ENCODE data around the gene HABP2. TPM values are rescaled to one million over a fixed set of nuclear protein-coding genes. Genes with fewer than 3 reads are reported as not detected.

The HABP2 gene
- polyA plus RNA-seq, 3 donors, result not detected

DNA sequence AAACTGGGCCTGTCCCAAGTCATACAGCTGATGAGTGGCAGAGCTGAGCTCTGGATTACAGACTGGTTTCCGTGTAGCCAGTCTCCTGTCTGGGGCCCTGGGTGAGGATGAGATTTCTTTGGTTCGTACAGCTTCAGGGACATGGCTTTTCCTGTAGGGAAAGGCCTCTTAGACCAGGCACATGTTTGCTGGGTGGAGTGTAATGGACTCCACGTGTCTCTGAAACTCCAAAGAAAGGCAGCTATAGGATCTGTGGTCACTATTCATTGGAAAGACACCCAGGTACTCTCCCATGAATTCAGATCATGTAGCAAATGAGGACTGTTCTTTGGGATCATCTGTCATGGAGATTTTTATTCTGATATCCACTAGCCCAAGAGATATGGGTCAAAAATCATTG lies 2.4 kb downstream of the HABP2 start:
- intact Hi-C loops (cut with micrococcal nuclease), result no loop called here
- Mint-ChIP-seq H3K27ac (no peak overlapping the region), H3K9me3 (peaks cover 0 to 1% (median 0%) of the 10 kb centered on the region in 7 donors), H3K4me1 (peaks cover 4% of the 10 kb centered on the region), H3K4me3 (no peak overlapping the region), H3K27me3 (ENCODE audit: low read depth in 3 of 3) (peaks cover 10 to 17% (median 12%) of the 10 kb centered on the region in 3 donors), H3K36me3 (no peaks in the 10 kb centered on the region)
- no peaks in the 10 kb centered on the region for H3K36me3 ChIP-seq (replicated peaks in 1 of 2; ENCODE audit: control insufficient read depth in 1 of 2, insufficient read depth in 2 of 2, low read length in 2 of 2)
- 96% methylated on average over 3 of the region's 3 CpGs for WGBS (ENCODE audit: insufficient coverage)
- H3K9ac ChIP-seq (ENCODE audit: insufficient read depth, low read length, poor library complexity, severe bottlenecking), result no peak overlapping the region
- peaks cover 0 to 10% of the 10 kb centered on the region in 2 donors for H3K27me3 ChIP-seq (ENCODE audit: control insufficient read depth in 2 of 2, insufficient read depth in 2 of 2, low read length in 2 of 2)
- H3K4me2 ChIP-seq (replicated peaks; ENCODE audit: extremely low read depth, low read length, poor library complexity, severe bottlenecking), result no peak overlapping the region
- no peaks in the 10 kb centered on the region for H3K79me2 ChIP-seq (ENCODE audit: insufficient read depth, low read length)
- no peaks in the 10 kb centered on the region for H3K4me1 ChIP-seq (ENCODE audit: control insufficient read depth in 1 of 2, insufficient read depth in 2 of 2, low read length in 2 of 2)
- H2AFZ ChIP-seq (ENCODE audit: insufficient read depth, low read depth, low read length, poor library complexity, severe bottlenecking), result no peak overlapping the region
- H3K4me3 ChIP-seq (replicated peaks in 1 of 3; ENCODE audit: low read depth in 2 of 3, low read length in 3 of 3), result no peak overlapping the region
- no peaks in the 10 kb centered on the region for H3K9me3 ChIP-seq (replicated peaks in 1 of 2; ENCODE audit: control insufficient read depth in 1 of 2, insufficient read depth in 1 of 2, low read length in 2 of 2)
- no peak for DNase-seq
- TF ChIP-seq, protein P1, sequence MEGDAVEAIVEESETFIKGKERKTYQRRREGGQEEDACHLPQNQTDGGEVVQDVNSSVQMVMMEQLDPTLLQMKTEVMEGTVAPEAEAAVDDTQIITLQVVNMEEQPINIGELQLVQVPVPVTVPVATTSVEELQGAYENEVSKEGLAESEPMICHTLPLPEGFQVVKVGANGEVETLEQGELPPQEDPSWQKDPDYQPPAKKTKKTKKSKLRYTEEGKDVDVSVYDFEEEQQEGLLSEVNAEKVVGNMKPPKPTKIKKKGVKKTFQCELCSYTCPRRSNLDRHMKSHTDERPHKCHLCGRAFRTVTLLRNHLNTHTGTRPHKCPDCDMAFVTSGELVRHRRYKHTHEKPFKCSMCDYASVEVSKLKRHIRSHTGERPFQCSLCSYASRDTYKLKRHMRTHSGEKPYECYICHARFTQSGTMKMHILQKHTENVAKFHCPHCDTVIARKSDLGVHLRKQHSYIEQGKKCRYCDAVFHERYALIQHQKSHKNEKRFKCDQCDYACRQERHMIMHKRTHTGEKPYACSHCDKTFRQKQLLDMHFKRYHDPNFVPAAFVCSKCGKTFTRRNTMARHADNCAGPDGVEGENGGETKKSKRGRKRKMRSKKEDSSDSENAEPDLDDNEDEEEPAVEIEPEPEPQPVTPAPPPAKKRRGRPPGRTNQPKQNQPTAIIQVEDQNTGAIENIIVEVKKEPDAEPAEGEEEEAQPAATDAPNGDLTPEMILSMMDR (IDR thresholded peaks at IDR 0.05), result no peak
- no peak overlapping the region for H3K27ac ChIP-seq (ENCODE audit: low read depth in 1 of 2, low read length in 2 of 2)
- no peaks in the 10 kb centered on the region for H4K20me1 ChIP-seq (ENCODE audit: insufficient read depth, low read length)

DNA sequence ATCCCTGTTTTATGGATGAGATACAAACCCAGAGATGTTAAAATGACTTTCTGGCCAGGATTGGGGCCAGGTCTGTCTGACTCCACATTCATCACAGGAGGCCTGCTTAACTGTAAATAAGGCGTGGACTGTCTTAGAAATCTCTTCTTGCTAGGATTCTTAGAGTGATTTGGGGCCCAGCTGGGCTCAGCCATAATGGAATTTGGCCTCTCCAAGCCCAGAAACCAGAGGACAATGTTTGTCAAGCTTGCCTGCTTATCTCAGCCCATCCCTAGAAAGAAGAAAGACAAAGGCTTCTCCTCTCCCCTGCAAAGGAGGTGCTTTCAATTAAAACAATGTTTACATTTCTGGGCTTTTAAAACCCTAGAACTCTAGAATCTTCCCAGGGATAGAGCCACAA lies 2.9 kb downstream of the HABP2 start:
- Histone ChIP-seq H3K27me3 (ENCODE audit: control insufficient read depth in 2 of 2, insufficient read depth in 2 of 2, low read length in 2 of 2) (peaks cover 0 to 10% of the 10 kb centered on the region in 2 donors), H3K9me3 (replicated peaks in 1 of 2; ENCODE audit: control insufficient read depth in 1 of 2, insufficient read depth in 1 of 2, low read length in 2 of 2) (no peaks in the 10 kb centered on the region), H2AFZ (ENCODE audit: insufficient read depth, low read depth, low read length, poor library complexity, severe bottlenecking) (no peak overlapping the region), H3K27ac (ENCODE audit: low read depth in 1 of 2, low read length in 2 of 2) (no peak overlapping the region), H3K36me3 (replicated peaks in 1 of 2; ENCODE audit: control insufficient read depth in 1 of 2, insufficient read depth in 2 of 2, low read length in 2 of 2) (no peaks in the 10 kb centered on the region), H3K4me3 (replicated peaks in 1 of 3; ENCODE audit: low read depth in 2 of 3, low read length in 3 of 3) (no peak overlapping the region), H3K4me2 (replicated peaks; ENCODE audit: extremely low read depth, low read length, poor library complexity, severe bottlenecking) (no peak overlapping the region), H3K4me1 (ENCODE audit: control insufficient read depth in 1 of 2, insufficient read depth in 2 of 2, low read length in 2 of 2) (no peaks in the 10 kb centered on the region), H3K79me2 (ENCODE audit: insufficient read depth, low read length) (no peaks in the 10 kb centered on the region), H4K20me1 (ENCODE audit: insufficient read depth, low read length) (no peaks in the 10 kb centered on the region), H3K9ac (ENCODE audit: insufficient read depth, low read length, poor library complexity, severe bottlenecking) (no peak overlapping the region)
- Mint-ChIP-seq H3K27ac (no peak overlapping the region), H3K9me3 (no peaks in the 10 kb centered on the region), H3K36me3 (no peaks in the 10 kb centered on the region), H3K4me3 (no peak overlapping the region), H3K4me1 (peaks cover 4% of the 10 kb centered on the region), H3K27me3 (ENCODE audit: low read depth in 3 of 3) (peaks cover 10 to 17% (median 12%) of the 10 kb centered on the region in 3 donors)
- DNase-seq, result no peak
- WGBS (ENCODE audit: insufficient coverage), result 100% methylated on average over 1 of the region's 1 CpG
- TF ChIP-seq, protein P1 (IDR thresholded peaks at IDR 0.05), result no peak
- intact Hi-C loops (cut with micrococcal nuclease), result no loop called here

All from CD14-positive monocyte (primary cell).